Measurements from ENCODE around the gene COL21A1. TPM values are rescaled to one million over a fixed set of nuclear protein-coding genes. Genes with fewer than 3 reads are reported as not detected.
"Not testable (repeated sequence)": the region's sequence is repeated elsewhere in the genome, so short reads cannot be mapped to it uniquely, and the experiment has no call there.

COL21A1 gene
- total RNA-seq, 2 experiments from 2014 or later = not detected

GRCh38 chr6:56263596-56264315 lies 16.4 kb upstream of the COL21A1 start:
- H3K36me3 Mint-ChIP-seq (ENCODE audit: low read depth) = no peaks in the 10 kb centered on the region
- CTCF ChIA-PET = no interaction called here
- DNase-seq = no peak
- no peaks in the 10 kb centered on the region for H3K4me1 Mint-ChIP-seq
- H3K4me3 Mint-ChIP-seq = no peak overlapping the region
- no peak overlapping the region for H3K27ac Mint-ChIP-seq
- no peaks in the 10 kb centered on the region for H3K27me3 Mint-ChIP-seq
- POLR2A ChIA-PET = no interaction called here
- peaks cover 2% of the 10 kb centered on the region for H3K9me3 Mint-ChIP-seq

- H3K27ac Mint-ChIP-seq; POLR2A ChIA-PET; DNase-seq; CTCF ChIA-PET; H3K4me1 Mint-ChIP-seq; H3K27me3 Mint-ChIP-seq; H3K9me3 Mint-ChIP-seq; H3K36me3 Mint-ChIP-seq (ENCODE audit: low read depth); H3K4me3 Mint-ChIP-seq: not testable (repeated sequence)
Observed at GRCh38 chr6:56260593-56260992, 13.2 kb upstream of the COL21A1 start.

- POLR2A ChIA-PET = no interaction called here
- Mint-ChIP-seq H3K9me3 (no peaks in the 10 kb centered on the region), H3K27me3 (no peaks in the 10 kb centered on the region), H3K4me3 (no peak overlapping the region), H3K27ac (no peak overlapping the region), H3K4me1 (no peaks in the 10 kb centered on the region), H3K36me3 (ENCODE audit: low read depth) (no peaks in the 10 kb centered on the region)
- CTCF ChIA-PET = no interaction called here
- DNase-seq = no peak
Observed at GRCh38 chr6:56259234-56260077, 12.1 kb upstream of the COL21A1 start.

GRCh38 chr6:56255349-56255748 lies 8.0 kb upstream of the COL21A1 start:
- DNase-seq = no peak
- Mint-ChIP-seq H3K4me1 (no peaks in the 10 kb centered on the region), H3K27ac (no peak overlapping the region), H3K4me3 (no peak overlapping the region), H3K27me3 (no peaks in the 10 kb centered on the region), H3K9me3 (no peaks in the 10 kb centered on the region), H3K36me3 (ENCODE audit: low read depth) (no peaks in the 10 kb centered on the region)
- ChIA-PET POLR2A (no interaction called here), CTCF (no interaction called here)

- no peaks in the 10 kb centered on the region for H3K4me1 Mint-ChIP-seq
- CTCF ChIA-PET = no interaction called here
- no peak for DNase-seq
- H3K9me3 Mint-ChIP-seq = no peaks in the 10 kb centered on the region
- no peak overlapping the region for H3K27ac Mint-ChIP-seq
- no peaks in the 10 kb centered on the region for H3K36me3 Mint-ChIP-seq (ENCODE audit: low read depth)
- H3K27me3 Mint-ChIP-seq = no peaks in the 10 kb centered on the region
- no peak overlapping the region for H3K4me3 Mint-ChIP-seq
- POLR2A ChIA-PET = no interaction called here
Observed at GRCh38 chr6:56250266-56250665, 2.9 kb upstream of the COL21A1 start.

GRCh38 chr6:56247654-56248122 lies 308 bp upstream of the COL21A1 start:
- Mint-ChIP-seq H3K9me3 (no peaks in the 10 kb centered on the region), H3K27me3 (no peaks in the 10 kb centered on the region), H3K4me1 (no peaks in the 10 kb centered on the region), H3K27ac (no peak overlapping the region), H3K4me3 (no peak overlapping the region), H3K36me3 (ENCODE audit: low read depth) (no peaks in the 10 kb centered on the region)
- ChIA-PET POLR2A (no interaction called here), CTCF (no interaction called here)
- no peak for DNase-seq

- H3K27ac Mint-ChIP-seq = no peak overlapping the region
- no peak for DNase-seq
- H3K36me3 Mint-ChIP-seq (ENCODE audit: low read depth) = no peaks in the 10 kb centered on the region
- ChIA-PET POLR2A (no interaction called here), CTCF (no interaction called here)
- H3K4me3 Mint-ChIP-seq = no peak overlapping the region
- no peaks in the 10 kb centered on the region for H3K9me3 Mint-ChIP-seq
- no peaks in the 10 kb centered on the region for H3K4me1 Mint-ChIP-seq
- H3K27me3 Mint-ChIP-seq = no peaks in the 10 kb centered on the region
Observed at GRCh38 chr6:56246541-56246880, 869 bp downstream of the COL21A1 start.

- POLR2A ChIA-PET = no interaction called here
- H3K9me3 Mint-ChIP-seq = no peaks in the 10 kb centered on the region
- no peak overlapping the region for H3K4me3 Mint-ChIP-seq
- H3K4me1 Mint-ChIP-seq = no peaks in the 10 kb centered on the region
- no peaks in the 10 kb centered on the region for H3K27me3 Mint-ChIP-seq
- no peak overlapping the region for H3K27ac Mint-ChIP-seq
- CTCF ChIA-PET = no interaction called here
- no peaks in the 10 kb centered on the region for H3K36me3 Mint-ChIP-seq (ENCODE audit: low read depth)
- no peak for DNase-seq
Observed at GRCh38 chr6:56245903-56246351, 1.5 kb downstream of the COL21A1 start.

- Mint-ChIP-seq H3K27ac (no peak overlapping the region), H3K9me3 (no peaks in the 10 kb centered on the region), H3K36me3 (ENCODE audit: low read depth) (no peaks in the 10 kb centered on the region), H3K4me1 (no peaks in the 10 kb centered on the region), H3K4me3 (no peak overlapping the region), H3K27me3 (no peaks in the 10 kb centered on the region)
- ChIA-PET POLR2A (no interaction called here), CTCF (no interaction called here)
- DNase-seq = no peak
Observed at GRCh38 chr6:56244528-56245253, 2.7 kb downstream of the COL21A1 start.

- no peaks in the 10 kb centered on the region for H3K36me3 Mint-ChIP-seq (ENCODE audit: low read depth)
- H3K9me3 Mint-ChIP-seq = no peaks in the 10 kb centered on the region
- no peaks in the 10 kb centered on the region for H3K4me1 Mint-ChIP-seq
- H3K27me3 Mint-ChIP-seq = no peaks in the 10 kb centered on the region
- no peak for DNase-seq
- no peak overlapping the region for H3K27ac Mint-ChIP-seq
- ChIA-PET POLR2A (no interaction called here), CTCF (no interaction called here)
- no peak overlapping the region for H3K4me3 Mint-ChIP-seq
Observed at GRCh38 chr6:56244089-56244488, 3.3 kb downstream of the COL21A1 start.

- H3K9me3 Mint-ChIP-seq = no peaks in the 10 kb centered on the region
- no peaks in the 10 kb centered on the region for H3K27me3 Mint-ChIP-seq
- POLR2A ChIA-PET = no interaction called here
- H3K36me3 Mint-ChIP-seq (ENCODE audit: low read depth) = no peaks in the 10 kb centered on the region
- H3K27ac Mint-ChIP-seq = no peak overlapping the region
- no peaks in the 10 kb centered on the region for H3K4me1 Mint-ChIP-seq
- CTCF ChIA-PET = no interaction called here
- no peak for DNase-seq
- no peak overlapping the region for H3K4me3 Mint-ChIP-seq
Observed at GRCh38 chr6:56243518-56244070, 3.8 kb downstream of the COL21A1 start.

- no peak for DNase-seq
- Mint-ChIP-seq H3K4me3 (no peak overlapping the region), H3K9me3 (no peaks in the 10 kb centered on the region), H3K27ac (no peak overlapping the region), H3K27me3 (no peaks in the 10 kb centered on the region), H3K36me3 (ENCODE audit: low read depth) (no peaks in the 10 kb centered on the region), H3K4me1 (no peaks in the 10 kb centered on the region)
- ChIA-PET CTCF (no interaction called here), POLR2A (no interaction called here)
Observed at GRCh38 chr6:56242346-56242745, 5.0 kb downstream of the COL21A1 start.

- CTCF ChIA-PET = no interaction called here
- no peaks in the 10 kb centered on the region for H3K4me1 Mint-ChIP-seq
Observed at GRCh38 chr6:56241124-56241802, 6.1 kb downstream of the COL21A1 start.

More at GRCh38 chr6:56241124-56241802, 6.1 kb downstream of the COL21A1 start:
- DNase-seq = no peak
- no peaks in the 10 kb centered on the region for H3K27me3 Mint-ChIP-seq
- no peaks in the 10 kb centered on the region for H3K36me3 Mint-ChIP-seq (ENCODE audit: low read depth)
- H3K4me3 Mint-ChIP-seq = no peak overlapping the region
- no peaks in the 10 kb centered on the region for H3K9me3 Mint-ChIP-seq
- POLR2A ChIA-PET = no interaction called here
- H3K27ac Mint-ChIP-seq = no peak overlapping the region
